DND-41 (cell line): ENCODE measurements around the gene QSOX2.

Experiments used
- EZH2 ChIP-seq: IDR thresholded peaks from 3 replicates; pipeline ENCODE4 v1.6.1; 2012; ENCODE audit warnings: borderline replicate concordance, low read depth, mild to moderate bottlenecking, moderate library complexity, low read length, inconsistent platforms; ENCODE audit not compliant: severe bottlenecking
- TF ChIP-seq, protein P1 (sequence below): IDR thresholded peaks from 2 replicates; pipeline ENCODE4 v1.5.1; 2012; ENCODE audit warnings: borderline replicate concordance, low read length, moderate library complexity, mild to moderate bottlenecking; ENCODE audit not compliant: poor library complexity, severe bottlenecking; ENCODE audit errors: extremely low read depth

- TF ChIP-seq, protein P1, sequence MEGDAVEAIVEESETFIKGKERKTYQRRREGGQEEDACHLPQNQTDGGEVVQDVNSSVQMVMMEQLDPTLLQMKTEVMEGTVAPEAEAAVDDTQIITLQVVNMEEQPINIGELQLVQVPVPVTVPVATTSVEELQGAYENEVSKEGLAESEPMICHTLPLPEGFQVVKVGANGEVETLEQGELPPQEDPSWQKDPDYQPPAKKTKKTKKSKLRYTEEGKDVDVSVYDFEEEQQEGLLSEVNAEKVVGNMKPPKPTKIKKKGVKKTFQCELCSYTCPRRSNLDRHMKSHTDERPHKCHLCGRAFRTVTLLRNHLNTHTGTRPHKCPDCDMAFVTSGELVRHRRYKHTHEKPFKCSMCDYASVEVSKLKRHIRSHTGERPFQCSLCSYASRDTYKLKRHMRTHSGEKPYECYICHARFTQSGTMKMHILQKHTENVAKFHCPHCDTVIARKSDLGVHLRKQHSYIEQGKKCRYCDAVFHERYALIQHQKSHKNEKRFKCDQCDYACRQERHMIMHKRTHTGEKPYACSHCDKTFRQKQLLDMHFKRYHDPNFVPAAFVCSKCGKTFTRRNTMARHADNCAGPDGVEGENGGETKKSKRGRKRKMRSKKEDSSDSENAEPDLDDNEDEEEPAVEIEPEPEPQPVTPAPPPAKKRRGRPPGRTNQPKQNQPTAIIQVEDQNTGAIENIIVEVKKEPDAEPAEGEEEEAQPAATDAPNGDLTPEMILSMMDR, result no peak
- no peak for TF ChIP-seq EZH2
Observed at GRCh38 chr9:136250676-136251075, 5.1 kb upstream of the QSOX2 start.
